Left colon (tissue), 2 donors: ENCODE data around the gene TMEM50B. TPM values are rescaled to one million over a fixed set of nuclear protein-coding genes. Genes with fewer than 3 reads are reported as not detected.
"Not testable (repeated sequence)": the region's sequence is repeated elsewhere in the genome, so short reads cannot be mapped to it uniquely, and the experiment has no call there.

ENCODE experiments used
- ATAC-seq: fragments of 200-7000 bp; cut with Tn5 transposase; one replicate; pipeline ENCODE4 v1.9.1; 2020; ENCODE audit warnings: mild to moderate bottlenecking, moderate library complexity
- DNase-seq, 2 donors: peaks; one replicate each; pipeline ENCODE4 v3.0.0-alpha.2; 2020
- intact Hi-C, 2 donors: fragments of 100-400 bp; cut with DNase I in 1 of 2; cut with micrococcal nuclease in 1 of 2; formaldehyde crosslinking; loops; one replicate each; pipeline versions ENCODE4 v1.11.2 to v1.14.0; 2022; cut with DNase I, micrococcal nuclease
- long read RNA-seq: library from polyadenylated mRNA; unstranded; transcript quantifications from one replicate; pipeline ENCODE4 v2.0.0, GENCODE V29; 2021
- total RNA-seq, 2 donors: library from RNA; stranded (reverse); fragmentation: NEBNext Ultra II Directional; extraction: Animal tissue kit (Norgen Biotek cat#: 25700); gene quantifications; one replicate each; pipeline ENCODE4 v1.2.1, GENCODE V29; 2021
- donor health status: DM: no; HTN: no; CAD: no.
- donor health status: DM: yes; HTN: yes; CAD: no.

The TMEM50B gene
- 10 to 100 TPM; 34.9 to 41.5 TPM for total RNA-seq
- long read RNA-seq, transcript TMEM50B-210 (7 exons, 2,375 nt), result major isoform, 84 of 102 reads
- long read RNA-seq, partial matches to known transcripts, result 2 of 102 reads
- long read RNA-seq, other reads (novel, unspliced or antisense), result 13 of 102 reads

DNA sequence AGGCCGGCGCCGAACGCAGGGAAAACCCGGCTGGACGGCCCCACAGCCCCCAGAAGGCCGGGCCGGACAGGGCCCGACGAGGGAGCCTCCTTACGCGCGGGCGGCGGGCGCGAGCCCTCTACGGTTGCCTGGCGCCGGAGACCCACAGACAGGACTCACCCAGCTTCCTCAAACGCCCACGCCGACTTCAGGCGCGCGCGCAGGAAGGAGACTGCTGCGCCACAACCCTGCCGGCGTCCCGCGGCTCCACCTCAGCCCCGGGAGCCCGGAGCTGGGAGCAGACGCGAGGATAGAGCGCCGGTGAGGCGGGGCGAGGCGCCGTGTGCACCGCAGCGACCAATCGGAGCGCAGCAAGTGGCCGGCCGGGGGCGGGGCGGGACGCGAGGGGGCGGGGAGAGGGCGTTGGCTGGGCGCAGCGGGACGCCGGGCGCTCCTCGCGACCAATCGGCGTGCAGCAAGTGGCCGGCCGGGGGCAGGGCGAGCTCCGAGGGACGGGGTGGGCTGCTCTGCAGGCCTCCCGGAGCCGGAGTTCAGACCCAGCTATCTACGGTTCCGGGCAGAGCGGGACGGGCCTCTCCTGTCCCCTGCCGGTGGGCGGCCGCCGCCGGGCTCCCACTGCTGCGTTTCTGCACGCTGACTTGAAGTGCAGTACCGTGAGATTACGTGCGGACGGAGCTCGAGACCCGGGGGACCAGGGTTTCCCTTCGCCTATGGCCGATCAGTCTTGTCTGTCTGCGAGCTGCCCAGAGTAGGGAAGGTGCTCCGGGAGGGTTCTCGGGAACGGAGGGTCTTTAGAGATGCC, at the start of gene TMEM50B:
TMEM50B (minus strand) TSS at position 296 of the 802 bp plus-strand sequence. CDS start 11,089 bp downstream, outside the sequence.
- intact Hi-C loops, result no loop called here
- DNase-seq, result peak; percentile 95 to 97
- ATAC-seq, result peak; percentile 92

DNA sequence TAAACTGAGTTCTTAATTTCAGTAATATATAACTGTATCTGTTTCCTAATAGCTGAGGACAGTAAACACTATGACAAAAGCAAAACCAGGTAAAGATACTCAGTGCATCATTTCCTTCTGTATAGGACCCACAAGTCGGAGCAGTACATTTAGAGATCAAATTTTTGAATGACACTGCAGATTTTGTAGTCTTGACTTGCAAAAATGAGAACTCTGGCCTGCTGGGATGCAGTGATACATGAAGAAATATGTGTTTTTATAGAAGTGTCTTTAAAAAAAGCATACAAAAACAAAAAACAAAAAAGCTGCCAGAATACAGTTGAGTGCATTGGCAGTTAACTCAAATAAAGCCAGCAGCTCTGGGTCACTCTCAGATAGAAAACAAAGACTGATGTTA, 43.2 kb upstream of the TMEM50B start:
- intact Hi-C loops, result no loop called here
- no peak for ATAC-seq
- no peak for DNase-seq

DNA sequence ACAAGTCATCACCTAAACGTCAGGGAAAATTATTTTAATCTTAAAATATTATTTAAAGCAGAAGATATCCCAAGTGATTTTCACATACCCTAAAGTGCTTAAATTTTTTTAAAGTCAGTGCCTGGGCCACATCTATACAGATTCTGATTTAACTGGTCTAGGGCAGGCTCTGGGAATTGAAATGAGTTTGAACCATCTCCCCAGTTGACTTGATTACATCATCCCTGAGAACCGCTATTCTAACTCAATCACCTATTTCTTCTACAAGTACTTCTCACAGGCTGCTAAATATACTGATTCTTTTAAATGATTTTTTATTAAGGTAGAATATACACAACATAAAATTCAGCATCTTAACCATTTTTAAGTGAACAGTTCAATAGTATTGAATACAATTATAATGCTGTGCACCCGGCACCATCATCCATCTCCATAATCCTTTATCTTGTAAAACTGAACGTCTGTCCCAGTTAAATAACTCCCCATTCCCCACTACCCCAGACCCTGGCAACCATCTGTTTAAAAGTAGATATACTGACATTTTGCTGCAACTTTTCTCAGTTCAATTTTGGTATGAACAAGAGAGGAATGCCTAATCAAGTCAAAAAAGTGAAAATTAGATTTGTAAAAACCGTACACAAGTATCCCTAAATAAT, 42.7 kb upstream of the TMEM50B start:
- ATAC-seq (no peak), DNase-seq (no peak)
- intact Hi-C loops, result no loop called here

DNA sequence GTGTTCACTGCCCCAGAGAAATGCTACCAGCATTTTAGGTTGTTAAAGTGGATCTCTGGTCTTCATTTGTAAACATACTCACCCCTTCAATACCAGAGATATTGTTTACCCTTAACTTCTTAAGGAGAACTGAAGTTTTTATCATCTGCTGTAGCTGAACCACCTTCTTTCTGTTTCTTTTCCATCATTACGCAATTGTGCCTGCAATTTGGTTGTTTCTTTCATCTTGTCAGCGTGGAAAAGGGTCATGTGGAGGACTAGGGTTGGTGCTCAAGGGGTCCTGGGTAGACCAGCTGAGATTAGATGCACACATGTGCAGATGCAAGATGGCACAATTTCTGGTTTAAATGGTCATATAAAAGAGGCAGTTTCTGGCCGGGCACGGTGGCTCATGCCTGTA, 39.1 kb upstream of the TMEM50B start:
- DNase-seq, result no peak
- intact Hi-C loops, result no loop called here
- ATAC-seq, result no peak

DNA sequence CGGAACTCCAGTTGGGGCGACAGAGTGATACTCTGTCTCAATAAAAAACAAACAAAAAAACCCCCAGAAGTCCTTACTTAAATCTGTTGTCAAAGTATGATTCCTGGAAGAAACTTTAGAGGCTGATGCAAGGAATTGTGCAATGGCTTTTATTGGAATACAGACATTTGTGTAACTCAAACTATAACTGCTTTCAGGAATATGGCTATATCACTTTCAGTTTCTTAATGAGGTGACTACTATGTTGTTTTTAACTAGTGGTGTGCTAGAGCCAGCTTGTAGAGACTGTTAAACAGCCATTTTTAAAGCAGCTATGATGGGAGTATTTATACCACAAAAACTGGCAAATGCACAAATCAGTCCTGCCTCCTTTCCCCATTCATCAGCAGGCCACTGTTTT, 34.5 kb upstream of the TMEM50B start:
- DNase-seq, result no peak
- intact Hi-C loops, result no loop called here
- ATAC-seq, result no peak

DNA sequence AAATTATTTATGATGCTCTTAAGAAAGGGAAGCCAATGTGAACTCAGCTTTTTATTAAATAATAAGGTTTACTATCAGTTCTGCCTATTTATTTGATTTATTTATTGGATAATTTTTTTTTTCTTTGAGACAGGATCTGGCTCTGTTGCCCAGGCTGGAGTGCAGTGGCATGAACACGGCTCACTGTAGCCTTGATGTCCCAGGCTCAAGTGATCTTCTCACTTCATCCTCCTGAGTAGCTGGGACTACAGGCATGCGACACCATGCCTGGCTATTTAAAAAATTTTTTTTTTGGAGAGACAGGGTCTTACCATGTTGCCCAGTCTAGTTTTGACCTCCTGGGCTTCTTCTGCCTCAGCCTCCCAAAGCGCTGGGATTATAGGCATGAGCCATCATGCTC, 32.7 kb upstream of the TMEM50B start:
- DNase-seq (no peak), ATAC-seq (no peak)
- intact Hi-C loops, result no loop called here

DNA sequence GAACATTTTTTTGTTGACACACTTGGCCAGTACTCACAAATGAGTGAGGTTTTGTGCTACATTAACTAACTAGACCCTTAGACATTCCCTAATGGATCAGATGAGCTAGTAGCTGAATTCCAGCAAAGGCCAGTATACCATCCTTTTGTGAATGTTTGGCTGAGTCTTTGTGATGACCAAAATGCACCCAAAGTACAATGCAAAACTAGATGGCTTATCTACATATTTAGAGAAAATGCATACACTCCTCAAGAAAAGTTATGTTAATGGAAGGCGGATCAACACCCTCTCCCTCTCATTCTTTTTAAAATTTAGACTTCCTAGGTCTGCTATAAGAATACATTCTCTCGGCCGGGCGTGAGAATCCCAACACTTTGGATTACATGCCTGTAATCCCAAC, 31.9 kb upstream of the TMEM50B start:
- ATAC-seq (no peak), DNase-seq (no peak)
- intact Hi-C loops, result no loop called here

DNA sequence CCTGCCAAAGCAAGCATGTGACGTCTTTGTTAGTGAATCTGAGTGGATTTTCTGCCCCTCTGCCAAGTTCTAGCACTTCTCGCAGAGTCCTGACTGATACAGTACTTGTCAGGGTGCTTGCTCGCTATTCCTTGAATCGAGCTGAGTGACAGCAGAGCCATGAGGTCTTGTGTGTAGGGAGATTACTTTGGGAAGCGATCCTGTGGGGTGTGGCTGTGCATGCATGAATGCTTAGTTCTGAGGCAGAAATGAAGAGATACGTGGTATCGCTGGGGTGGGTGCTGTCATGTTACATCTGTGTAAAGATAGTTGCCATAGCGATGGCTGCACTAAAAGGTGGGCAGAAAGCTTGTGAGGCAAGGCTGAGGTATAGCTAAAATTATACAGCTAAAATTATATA, 31.1 kb upstream of the TMEM50B start:
- intact Hi-C loops, result no loop called here
- ATAC-seq, result no peak
- DNase-seq, result no peak

DNA sequence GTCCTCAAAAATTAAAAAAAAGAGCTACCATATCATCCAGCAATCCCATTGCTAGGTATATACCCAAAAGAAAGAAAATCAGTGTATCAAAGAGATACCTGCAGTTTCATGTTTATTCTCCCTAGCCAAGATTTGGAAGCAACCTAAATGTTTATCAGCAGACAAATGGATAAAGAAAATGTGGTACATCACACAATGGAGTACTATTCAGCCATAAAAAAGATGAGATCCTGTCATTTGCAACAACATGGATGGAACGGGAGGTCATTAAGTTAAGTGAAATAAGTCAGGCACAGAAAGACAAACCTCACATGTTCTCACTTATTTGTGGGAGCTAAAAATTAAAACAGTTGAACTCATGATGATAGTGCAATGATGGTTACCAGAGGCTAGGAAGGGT, 27.2 kb upstream of the TMEM50B start:
- intact Hi-C loops, ATAC-seq, DNase-seq: not testable (repeated sequence)

DNA sequence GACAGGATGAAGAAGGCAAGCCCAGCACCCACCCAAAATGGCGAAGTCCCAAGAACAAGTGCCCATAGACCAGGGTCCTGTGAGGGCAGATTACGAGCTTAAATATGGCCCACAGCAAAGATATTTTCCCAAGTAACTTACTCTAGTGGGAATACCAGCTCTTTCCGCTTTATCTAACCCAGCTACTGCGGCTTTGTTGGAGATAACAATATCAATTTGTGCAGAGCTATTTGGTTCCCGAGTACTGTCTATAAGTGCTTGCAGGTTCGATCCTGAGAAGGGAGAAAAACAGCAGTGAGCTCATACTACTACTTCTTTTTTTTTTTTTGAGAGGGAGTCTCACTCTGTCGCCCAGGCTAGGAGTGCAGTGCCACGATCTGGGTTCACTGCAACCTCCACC, 26.1 kb upstream of the TMEM50B start:
- intact Hi-C loops, result no loop called here
- no peak for ATAC-seq
- DNase-seq, result no peak

DNA sequence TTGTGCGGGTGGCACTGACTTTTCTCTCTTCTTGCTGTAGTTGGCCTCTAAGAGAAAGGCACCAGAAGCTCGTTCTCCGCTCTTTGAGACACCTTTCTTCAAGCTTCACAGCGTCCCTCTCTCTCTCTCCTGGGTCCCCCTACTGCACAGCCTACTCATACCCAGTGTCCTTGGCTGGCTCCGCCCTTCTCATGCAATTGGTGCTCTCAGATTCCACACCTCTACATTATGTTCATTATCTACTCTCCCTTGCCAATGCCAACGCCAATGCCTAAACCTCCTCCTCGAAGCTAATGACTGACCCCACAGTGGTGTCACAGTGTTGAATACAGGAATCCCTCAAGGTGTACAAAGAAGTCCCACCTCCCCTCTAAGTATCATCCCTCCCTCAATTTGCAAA, 16.6 kb upstream of the TMEM50B start:
- DNase-seq (no peak), ATAC-seq (no peak)
- intact Hi-C loops, result no loop called here

DNA sequence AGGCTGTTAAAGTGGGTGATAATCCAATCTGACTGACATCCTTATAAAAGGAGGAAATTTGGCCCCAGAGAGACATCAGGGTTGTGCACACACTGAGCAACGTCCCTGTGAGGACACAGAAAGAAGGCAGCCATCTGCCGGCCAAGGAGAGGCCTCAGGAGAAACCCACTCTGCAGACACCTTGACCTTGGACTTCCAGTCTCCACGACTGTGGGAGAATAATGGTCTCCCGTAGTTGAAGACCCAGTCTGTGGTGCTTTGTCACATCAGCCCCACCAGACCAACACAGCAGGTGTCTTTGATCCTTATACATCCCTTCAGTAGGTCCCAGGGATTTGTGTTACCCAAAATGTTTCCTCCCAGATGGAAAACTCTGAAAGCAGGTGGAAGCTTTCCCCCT, 16.0 kb upstream of the TMEM50B start:
- ATAC-seq (no peak), DNase-seq (no peak)
- intact Hi-C loops, result no loop called here

DNA sequence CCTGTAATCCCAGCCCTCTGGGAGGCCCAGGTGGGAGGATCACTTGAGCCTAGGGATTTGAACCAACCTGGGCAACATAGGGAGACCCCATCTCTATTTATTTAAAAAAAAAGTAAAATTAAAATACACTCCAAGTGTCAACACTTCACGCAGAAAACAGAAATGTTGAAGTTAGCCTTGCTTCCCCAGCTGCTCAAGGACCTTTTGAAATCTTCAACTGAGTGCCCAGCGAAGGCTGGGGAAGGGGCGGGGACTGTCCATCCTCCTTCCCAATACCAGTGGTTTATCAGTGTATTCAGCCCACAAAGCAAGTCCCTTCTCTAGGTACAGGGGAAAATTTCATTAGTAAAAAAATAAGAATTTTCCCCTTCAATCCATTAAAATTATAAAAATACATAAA, 14.0 kb upstream of the TMEM50B start:
- ATAC-seq (no peak), DNase-seq (no peak)
- intact Hi-C loops, result no loop called here

DNA sequence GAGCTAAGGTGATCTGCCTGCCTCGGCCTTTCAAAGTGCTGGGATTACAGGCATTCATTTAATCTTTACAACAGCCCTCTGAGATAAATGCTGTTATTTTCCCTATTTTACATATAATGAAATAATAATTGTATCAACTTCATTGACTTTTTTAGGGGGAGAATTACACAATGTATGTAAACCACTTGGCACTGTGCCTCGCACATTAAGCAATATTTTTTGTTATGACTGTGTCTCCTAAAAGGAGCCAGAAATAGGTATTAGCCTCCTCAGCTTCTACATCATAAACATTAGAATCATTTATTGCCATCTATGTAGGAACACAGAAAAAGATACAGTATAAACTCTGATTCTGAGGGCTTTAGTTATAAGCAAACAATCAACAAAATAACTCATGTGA, 12.8 kb upstream of the TMEM50B start:
- ATAC-seq, result no peak
- DNase-seq, result no peak
- intact Hi-C loops, result no loop called here

DNA sequence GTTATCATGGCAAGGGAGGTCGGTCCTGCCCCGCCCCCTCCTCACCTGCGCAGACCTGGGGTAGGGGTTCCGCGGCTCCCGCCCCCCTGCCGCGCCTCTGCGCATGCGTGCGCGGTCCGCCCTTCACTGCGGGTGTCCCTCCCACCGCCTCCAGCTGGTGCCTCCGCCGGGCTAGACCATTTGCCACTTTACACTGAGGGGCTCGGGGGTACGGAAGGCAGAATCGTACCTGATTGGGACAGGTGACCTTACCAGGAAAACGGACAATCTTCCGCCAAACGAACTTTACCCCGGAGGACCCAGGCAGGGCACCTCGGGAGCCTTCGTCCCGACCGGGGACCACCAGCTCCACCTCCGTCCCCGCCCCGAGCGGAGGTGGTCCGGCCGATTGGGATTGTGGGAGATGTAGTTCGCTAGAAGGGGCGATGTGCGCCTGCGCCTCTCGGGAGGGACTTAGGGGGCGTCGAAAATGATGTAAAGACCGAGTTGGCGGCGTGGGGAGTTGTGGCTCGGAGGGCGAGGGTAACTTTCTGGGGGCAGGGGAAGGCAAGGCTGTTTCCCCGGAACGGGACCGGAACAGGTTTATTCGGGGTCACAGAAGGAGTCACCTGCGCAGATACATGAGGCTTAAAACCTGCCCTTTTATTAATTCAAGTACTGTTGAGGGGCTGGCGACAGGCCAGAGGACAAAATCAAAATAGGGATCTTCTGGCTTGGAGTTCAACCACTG, 11.8 kb upstream of the TMEM50B start, which contains the start of gene DNAJC28:
DNAJC28 (minus strand) TSS at position 344 of the 730 bp plus-strand sequence. CDS start 2,323 bp downstream, outside the sequence.
- intact Hi-C loops, result no loop called here
- ATAC-seq (peak; percentile 97), DNase-seq (peak; percentile 91 to 96)

DNA sequence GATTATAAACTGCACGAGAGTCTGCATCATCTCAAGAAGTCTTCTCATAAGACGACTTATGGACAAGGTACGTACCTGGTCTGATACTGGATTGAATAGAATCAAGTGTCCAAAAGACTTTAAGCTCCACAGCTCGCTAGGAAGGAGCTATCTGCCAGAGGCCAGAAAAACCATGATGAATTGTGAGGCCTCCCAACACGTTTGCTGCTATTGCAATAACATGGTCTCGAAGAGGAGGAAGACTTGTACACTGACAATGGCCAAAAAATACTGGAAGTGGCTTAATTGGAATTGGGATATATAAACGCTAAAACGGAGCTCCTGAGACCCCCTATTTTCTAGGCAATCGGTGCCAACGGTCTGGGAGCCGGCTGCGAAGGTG, 11.2 kb upstream of the TMEM50B start:
- ATAC-seq, result peak; percentile 38
- intact Hi-C loops, result no loop called here
- DNase-seq, result no peak

DNA sequence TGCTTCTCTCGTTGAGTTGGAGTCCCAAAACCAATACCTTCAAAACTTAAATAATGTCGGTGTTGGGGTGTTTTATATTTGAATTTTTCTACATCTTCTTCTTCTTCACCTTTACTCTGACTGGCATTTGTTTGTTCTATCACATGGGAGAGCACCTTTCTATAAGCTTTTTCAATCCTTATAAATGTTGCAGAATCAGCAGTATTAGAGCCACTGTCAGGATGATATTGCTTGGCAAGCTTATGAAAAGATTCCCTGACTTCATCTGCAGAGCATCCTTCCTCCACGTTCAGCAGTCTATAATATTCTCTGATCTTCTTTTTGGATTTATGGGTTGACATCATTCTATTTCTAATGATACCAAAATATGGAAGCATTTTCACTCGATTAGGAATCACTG, 9.2 kb upstream of the TMEM50B start:
- intact Hi-C loops, result no loop called here
- ATAC-seq (no peak), DNase-seq (no peak)

DNA sequence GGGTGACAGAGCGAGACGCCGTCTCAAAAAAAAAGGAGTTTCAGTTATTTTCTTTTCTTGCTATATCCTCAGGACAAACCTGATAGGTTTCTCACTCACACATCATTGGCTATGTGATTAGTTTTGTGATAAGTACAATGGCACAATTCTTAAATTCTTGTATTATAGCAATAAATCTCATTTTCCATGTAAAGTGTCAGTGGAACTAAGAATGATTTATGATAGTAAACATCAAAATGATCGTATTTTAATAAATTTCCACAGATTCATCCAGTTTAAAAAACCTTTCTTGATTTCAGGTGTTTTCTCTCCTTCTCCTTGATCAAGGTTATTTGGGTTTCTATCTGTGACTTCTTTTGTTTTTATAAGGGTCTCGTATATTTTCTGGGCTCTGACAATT, 8.2 kb upstream of the TMEM50B start:
- intact Hi-C loops, result no loop called here
- DNase-seq, result no peak
- no peak for ATAC-seq

DNA sequence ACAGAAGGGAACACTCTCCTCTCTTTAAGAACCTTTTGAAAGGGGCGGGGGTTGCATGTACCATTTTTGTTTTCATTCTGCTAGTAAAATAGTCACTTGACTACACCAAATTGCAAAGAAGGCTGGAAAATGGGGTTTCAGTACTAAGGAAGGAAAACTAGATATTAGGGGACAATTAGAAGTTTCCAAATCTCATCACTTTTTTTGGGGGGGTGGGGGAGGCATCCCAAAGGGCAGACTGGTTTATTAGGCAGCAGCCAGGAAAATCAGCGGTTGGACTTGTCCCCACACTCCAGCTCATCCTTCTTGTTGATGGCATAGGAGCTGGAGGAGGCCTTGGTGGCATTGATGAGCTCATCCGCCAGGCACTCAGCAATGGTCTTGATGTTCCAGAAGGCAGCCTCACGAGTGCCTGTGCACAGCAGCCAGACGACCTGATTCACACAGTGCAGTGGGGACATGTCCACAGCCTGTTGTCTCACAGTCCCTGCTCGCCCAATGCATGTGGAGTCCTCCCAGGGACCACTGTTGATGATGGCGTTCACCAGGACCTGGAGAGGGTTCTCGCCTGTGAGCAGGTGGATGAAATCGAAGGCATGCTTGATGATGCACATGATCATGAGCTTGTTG, 1.7 kb upstream of the TMEM50B start:
- DNase-seq, result no peak
- ATAC-seq, result no peak
- intact Hi-C loops, result no loop called here
